ENCODE measurements around the gene RBMS3.

Gene RBMS3

GRCh38 chr3:29581311-29581710, 300.4 kb downstream of the RBMS3 start:
- TF ChIP-seq, protein P1, sequence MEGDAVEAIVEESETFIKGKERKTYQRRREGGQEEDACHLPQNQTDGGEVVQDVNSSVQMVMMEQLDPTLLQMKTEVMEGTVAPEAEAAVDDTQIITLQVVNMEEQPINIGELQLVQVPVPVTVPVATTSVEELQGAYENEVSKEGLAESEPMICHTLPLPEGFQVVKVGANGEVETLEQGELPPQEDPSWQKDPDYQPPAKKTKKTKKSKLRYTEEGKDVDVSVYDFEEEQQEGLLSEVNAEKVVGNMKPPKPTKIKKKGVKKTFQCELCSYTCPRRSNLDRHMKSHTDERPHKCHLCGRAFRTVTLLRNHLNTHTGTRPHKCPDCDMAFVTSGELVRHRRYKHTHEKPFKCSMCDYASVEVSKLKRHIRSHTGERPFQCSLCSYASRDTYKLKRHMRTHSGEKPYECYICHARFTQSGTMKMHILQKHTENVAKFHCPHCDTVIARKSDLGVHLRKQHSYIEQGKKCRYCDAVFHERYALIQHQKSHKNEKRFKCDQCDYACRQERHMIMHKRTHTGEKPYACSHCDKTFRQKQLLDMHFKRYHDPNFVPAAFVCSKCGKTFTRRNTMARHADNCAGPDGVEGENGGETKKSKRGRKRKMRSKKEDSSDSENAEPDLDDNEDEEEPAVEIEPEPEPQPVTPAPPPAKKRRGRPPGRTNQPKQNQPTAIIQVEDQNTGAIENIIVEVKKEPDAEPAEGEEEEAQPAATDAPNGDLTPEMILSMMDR (IDR thresholded peaks at IDR 0.05; ENCODE audit: low read depth, low read length, missing control alignments): no peak
- no peak overlapping the region for H3K4me3 ChIP-seq (replicated peaks; ENCODE audit: low read depth, low read length)
- no peak for DNase-seq (ENCODE audit: extremely low read depth, low read depth)

DNA sequence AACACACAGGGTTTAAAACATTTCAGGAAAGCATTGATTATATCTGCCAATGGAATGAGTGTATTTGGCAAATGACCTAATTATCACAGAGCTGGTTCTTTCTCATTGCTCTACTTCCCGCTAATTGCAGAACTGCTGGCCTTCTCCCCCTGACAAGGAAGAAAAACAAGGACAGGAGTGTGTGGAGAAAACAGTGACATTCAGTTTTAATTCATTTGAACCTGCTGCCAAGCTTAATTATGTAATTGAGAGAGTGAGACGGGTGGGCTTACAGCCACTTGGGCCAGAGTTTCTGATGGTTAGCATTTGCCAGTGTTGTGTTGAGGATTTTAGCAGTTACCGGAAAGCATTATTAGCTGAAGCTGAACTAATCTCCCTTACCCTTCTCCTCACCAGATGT, 301.4 kb downstream of the RBMS3 start:
- no peak overlapping the region for H3K4me3 ChIP-seq (replicated peaks; ENCODE audit: low read depth, low read length)
- no peak for DNase-seq (ENCODE audit: extremely low read depth, low read depth)
- TF ChIP-seq, protein P1 (IDR thresholded peaks at IDR 0.05; ENCODE audit: low read depth, low read length, missing control alignments): no peak

GRCh38 chr3:29583861-29584260, 303.0 kb downstream of the RBMS3 start:
- DNase-seq (ENCODE audit: extremely low read depth, low read depth): no peak
- TF ChIP-seq, protein P1 (IDR thresholded peaks at IDR 0.05; ENCODE audit: low read depth, low read length, missing control alignments): no peak
- H3K4me3 ChIP-seq (replicated peaks; ENCODE audit: low read depth, low read length): no peak overlapping the region

DNA sequence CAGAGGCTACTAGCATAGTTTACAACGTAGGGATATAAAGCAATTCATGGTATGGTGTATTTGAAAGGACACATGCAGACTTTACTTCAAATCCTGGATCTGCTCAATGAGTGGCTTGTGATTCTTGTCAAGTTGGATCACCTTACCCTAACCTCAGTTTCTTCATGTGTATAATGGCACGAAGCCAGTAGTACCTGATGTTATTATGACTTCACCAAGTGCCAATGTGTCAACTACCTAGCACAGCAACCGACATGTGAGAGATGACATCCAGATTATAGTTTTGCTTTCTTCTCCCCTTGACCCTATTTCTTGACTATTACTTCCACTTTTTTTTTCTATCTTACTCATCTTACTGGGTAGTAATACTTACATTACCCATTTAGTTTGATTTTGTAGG, 304.5 kb downstream of the RBMS3 start:
- TF ChIP-seq, protein P1 (IDR thresholded peaks at IDR 0.05; ENCODE audit: low read depth, low read length, missing control alignments): no peak
- no peak overlapping the region for H3K4me3 ChIP-seq (replicated peaks; ENCODE audit: low read depth, low read length)
- no peak for DNase-seq (ENCODE audit: extremely low read depth, low read depth)

DNA sequence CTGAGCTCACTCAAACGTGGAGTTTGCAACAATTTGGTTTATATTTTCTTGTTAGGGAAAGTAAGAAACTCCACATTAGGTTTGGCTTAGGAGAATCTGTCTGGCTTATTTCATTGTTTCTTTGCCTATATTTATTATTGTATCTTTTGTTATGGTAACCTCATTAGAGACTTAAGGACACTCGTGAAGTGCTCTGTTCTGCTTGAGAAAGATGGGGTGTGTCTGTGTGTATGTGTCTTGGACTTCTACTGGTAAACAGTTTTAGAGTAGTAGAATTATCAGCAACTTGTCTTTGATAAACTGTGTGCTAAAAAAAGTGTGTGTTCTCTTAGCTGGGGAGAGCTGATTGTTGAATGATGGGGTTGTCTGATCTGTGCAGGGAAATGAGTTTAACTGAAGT, 306.5 kb downstream of the RBMS3 start:
- TF ChIP-seq, protein P1 (IDR thresholded peaks at IDR 0.05; ENCODE audit: low read depth, low read length, missing control alignments): no peak
- no peak overlapping the region for H3K4me3 ChIP-seq (replicated peaks; ENCODE audit: low read depth, low read length)
- no peak for DNase-seq (ENCODE audit: extremely low read depth, low read depth)

GRCh38 chr3:29590012-29590411, 309.1 kb downstream of the RBMS3 start:
- no peak for DNase-seq (ENCODE audit: extremely low read depth, low read depth)

DNA sequence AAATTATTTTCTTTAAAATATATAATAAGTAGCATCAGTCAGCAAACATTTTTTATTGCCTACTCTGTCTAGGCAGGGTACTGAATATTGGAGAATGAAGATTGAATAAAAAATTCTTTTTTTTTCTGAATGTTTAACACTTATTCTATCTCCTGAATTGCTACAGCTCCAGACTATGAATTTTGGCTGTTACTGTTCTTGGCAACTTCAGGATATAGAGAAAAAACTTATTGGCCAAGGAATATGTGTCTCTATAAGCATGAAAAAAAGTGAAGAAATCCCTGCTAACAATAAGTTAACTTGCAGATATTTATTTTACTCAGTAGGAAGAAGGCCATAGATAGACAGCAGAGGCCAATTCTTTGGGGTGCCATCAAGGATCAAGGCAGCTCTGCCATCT, 309.6 kb downstream of the RBMS3 start:
- no peak overlapping the region for H3K4me3 ChIP-seq (replicated peaks; ENCODE audit: low read depth, low read length)
- TF ChIP-seq, protein P1 (IDR thresholded peaks at IDR 0.05; ENCODE audit: low read depth, low read length, missing control alignments): no peak
- DNase-seq (ENCODE audit: extremely low read depth, low read depth): no peak

More at GRCh38 chr3:29590012-29590411, 309.1 kb downstream of the RBMS3 start:
- TF ChIP-seq, protein P1 (IDR thresholded peaks at IDR 0.05; ENCODE audit: low read depth, low read length, missing control alignments): no peak
- H3K4me3 ChIP-seq (replicated peaks; ENCODE audit: low read depth, low read length): no peak overlapping the region

All from HFF-Myc (cell line).